SK-N-SH treated with all-trans-retinoic acid at 6 μM for 48 hours (cell line): ENCODE measurements around the gene HLA-G.

Source experiments
- ATAC-seq: fragments of 200-7000 bp; cut with Tn5 transposase; 3 replicates; pipeline ENCODE4 v1.9.1; 2020; ENCODE audit warnings: mild to moderate bottlenecking, moderate library complexity
- ARNTL ChIP-seq: fragments of 450-650 bp; formaldehyde crosslinking; IDR thresholded peaks from 2 replicates; pipeline ENCODE4 v1.5.0; 2020; ENCODE audit warnings: low read depth, mild to moderate bottlenecking, moderate library complexity, borderline replicate concordance
- BACH2 ChIP-seq: fragments of 250-450 bp; sonication (Bioruptor Pico); IDR thresholded peaks from 2 replicates; pipeline ENCODE4 v1.9.0; 2021; ENCODE audit warnings: mild to moderate bottlenecking, borderline replicate concordance
- CREB5 ChIP-seq: fragments of 250-450 bp; sonication (Bioruptor Pico); IDR thresholded peaks from 2 replicates; pipeline ENCODE4 v1.5.1; 2020; ENCODE audit warnings: low read depth, mild to moderate bottlenecking, moderate library complexity
- CSDC2 ChIP-seq: fragments of 250-450 bp; sonication (Bioruptor Pico); IDR thresholded peaks from 2 replicates; pipeline ENCODE4 v1.5.0; 2020; ENCODE audit warnings: mild to moderate bottlenecking, moderate library complexity
- CSRNP3 ChIP-seq: fragments of 250-450 bp; sonication (Bioruptor Pico); IDR thresholded peaks from 2 replicates; pipeline ENCODE4 v1.5.1; 2021; ENCODE audit warnings: mild to moderate bottlenecking, moderate library complexity
- ESRRG ChIP-seq: fragments of 250-450 bp; sonication (Bioruptor Pico); IDR thresholded peaks from 2 replicates; pipeline ENCODE4 v1.6.1; 2021; ENCODE audit warnings: mild to moderate bottlenecking
- GLIS3 ChIP-seq: fragments of 250-450 bp; sonication (Bioruptor Pico); IDR thresholded peaks from 2 replicates; pipeline ENCODE4 v1.5.0; 2020; ENCODE audit warnings: mild to moderate bottlenecking, moderate library complexity
- OSR1 ChIP-seq: fragments of 250-450 bp; sonication (Bioruptor Pico); IDR thresholded peaks from 2 replicates; pipeline ENCODE4 v1.8.0; 2022; ENCODE audit warnings: moderate library complexity, mild to moderate bottlenecking, inconsistent platforms
- PATZ1 ChIP-seq: fragments of 250-450 bp; sonication (Bioruptor Pico); IDR thresholded peaks from 2 replicates; pipeline ENCODE4 v1.8.0; 2020; ENCODE audit warnings: mild to moderate bottlenecking, moderate library complexity, borderline replicate concordance
- POU6F1 ChIP-seq: fragments of 250-450 bp; sonication (Bioruptor Pico); IDR thresholded peaks from 2 replicates; pipeline ENCODE4 v1.8.0; 2021; ENCODE audit warnings: low read depth, mild to moderate bottlenecking, moderate library complexity, borderline replicate concordance
- PPARA ChIP-seq: fragments of 250-450 bp; sonication (Bioruptor Pico); IDR thresholded peaks from 2 replicates; pipeline ENCODE4 v1.5.0; 2020; ENCODE audit warnings: mild to moderate bottlenecking, borderline replicate concordance
- RARB ChIP-seq: fragments of 250-450 bp; sonication (Bioruptor Pico); IDR thresholded peaks from 2 replicates; pipeline ENCODE4 v1.8.0; 2021; ENCODE audit warnings: mild to moderate bottlenecking, moderate library complexity
- SNAI2 ChIP-seq: fragments of 250-450 bp; sonication (Bioruptor Pico); IDR thresholded peaks from 2 replicates; pipeline ENCODE4 v1.5.0; 2020; ENCODE audit warnings: mild to moderate bottlenecking, moderate library complexity
- TCF4 ChIP-seq: fragments of 250-450 bp; sonication (Bioruptor Pico); IDR thresholded peaks from 2 replicates; pipeline ENCODE4 v1.8.0; 2021; ENCODE audit warnings: mild to moderate bottlenecking, moderate library complexity, borderline replicate concordance
- TOX ChIP-seq: fragments of 250-450 bp; sonication (Bioruptor Pico); IDR thresholded peaks from 2 replicates; pipeline ENCODE4 v1.8.0; 2021; ENCODE audit warnings: mild to moderate bottlenecking, moderate library complexity, borderline replicate concordance
- TSHZ2 ChIP-seq: fragments of 250-450 bp; sonication (Bioruptor Pico); IDR thresholded peaks from 2 replicates; pipeline ENCODE4 v1.5.0; 2020; ENCODE audit warnings: mild to moderate bottlenecking, moderate library complexity
- ZFP3 ChIP-seq: fragments of 250-450 bp; sonication (Bioruptor Pico); IDR thresholded peaks from 2 replicates; pipeline ENCODE4 v1.5.0; 2020; ENCODE audit warnings: mild to moderate bottlenecking, moderate library complexity
- ZFP30 ChIP-seq: fragments of 450-650 bp; formaldehyde crosslinking; IDR thresholded peaks from 2 replicates; pipeline ENCODE4 v1.5.0; 2022; ENCODE audit warnings: mild to moderate bottlenecking, moderate library complexity
- ZNF565 ChIP-seq: fragments of 450-650 bp; formaldehyde crosslinking; conservative IDR thresholded peaks from 2 replicates; pipeline ENCODE4 v1.5.0; 2020; ENCODE audit warnings: low read depth, mild to moderate bottlenecking, moderate library complexity
- ZNF70 ChIP-seq: fragments of 450-650 bp; formaldehyde crosslinking; IDR thresholded peaks from 2 replicates; pipeline ENCODE4 v1.5.0; 2020; ENCODE audit warnings: mild to moderate bottlenecking, moderate library complexity
- ZNF8 ChIP-seq: fragments of 450-650 bp; formaldehyde crosslinking; IDR thresholded peaks from 2 replicates; pipeline ENCODE4 v1.5.0; 2020; ENCODE audit warnings: mild to moderate bottlenecking, moderate library complexity

The HLA-G gene

GRCh38 chr6:29861521-29862255 is 34.1 kb downstream of the HLA-G start:
- no peak for ATAC-seq
- TF ChIP-seq POU6F1 = no peak
- no peak for TF ChIP-seq PATZ1 (CRISPR knock-in tag)
- no peak for TF ChIP-seq ZNF565 (CRISPR knock-in tag)
- TF ChIP-seq CSRNP3 (CRISPR knock-in tag) = no peak
- TF ChIP-seq TSHZ2 (CRISPR knock-in tag) = no peak
- no peak for TF ChIP-seq ARNTL (CRISPR knock-in tag)
- no peak for TF ChIP-seq TCF4 (CRISPR knock-in tag)
- no peak for TF ChIP-seq ZFP30 (CRISPR knock-in tag)
- no peak for TF ChIP-seq CREB5
- no peak for TF ChIP-seq GLIS3

GRCh38 chr6:29864037-29864810 is 36.6 kb downstream of the HLA-G start:
- no peak for ATAC-seq
- no peak for TF ChIP-seq CSDC2 (CRISPR knock-in tag)
- no peak for TF ChIP-seq TCF4 (CRISPR knock-in tag)
- no peak for TF ChIP-seq SNAI2 (CRISPR knock-in tag)
- TF ChIP-seq ARNTL (CRISPR knock-in tag) = no peak
- no peak for TF ChIP-seq OSR1 (CRISPR knock-in tag)
- TF ChIP-seq ZNF70 = no peak
- no peak for TF ChIP-seq BACH2
- TF ChIP-seq ESRRG = no peak
- no peak for TF ChIP-seq ZFP3
- no peak for TF ChIP-seq PPARA
- no peak for TF ChIP-seq GLIS3
- no peak for TF ChIP-seq RARB (CRISPR knock-in tag)
- no peak for TF ChIP-seq ZNF8
- no peak for TF ChIP-seq ZFP30 (CRISPR knock-in tag)
- TF ChIP-seq TOX = no peak
- TF ChIP-seq POU6F1 = no peak
- no peak for TF ChIP-seq ZNF565 (CRISPR knock-in tag)
- no peak for TF ChIP-seq PATZ1 (CRISPR knock-in tag)
